AML-193 (cell line): ENCODE data around the gene FAM124B.

ENCODE experiments used
- DNase-seq, 2 experiments: peaks; one replicate each; lab custom pipeline; 2025; lab: John Stamatoyannopoulos, UW

FAM124B gene

GRCh38 chr2:224335991-224336390 is 65.9 kb downstream of the FAM124B start:
- no peak for DNase-seq

- DNase-seq = no peak
Measured at GRCh38 chr2:224334726-224335125, 67.2 kb downstream of the FAM124B start.

DNA sequence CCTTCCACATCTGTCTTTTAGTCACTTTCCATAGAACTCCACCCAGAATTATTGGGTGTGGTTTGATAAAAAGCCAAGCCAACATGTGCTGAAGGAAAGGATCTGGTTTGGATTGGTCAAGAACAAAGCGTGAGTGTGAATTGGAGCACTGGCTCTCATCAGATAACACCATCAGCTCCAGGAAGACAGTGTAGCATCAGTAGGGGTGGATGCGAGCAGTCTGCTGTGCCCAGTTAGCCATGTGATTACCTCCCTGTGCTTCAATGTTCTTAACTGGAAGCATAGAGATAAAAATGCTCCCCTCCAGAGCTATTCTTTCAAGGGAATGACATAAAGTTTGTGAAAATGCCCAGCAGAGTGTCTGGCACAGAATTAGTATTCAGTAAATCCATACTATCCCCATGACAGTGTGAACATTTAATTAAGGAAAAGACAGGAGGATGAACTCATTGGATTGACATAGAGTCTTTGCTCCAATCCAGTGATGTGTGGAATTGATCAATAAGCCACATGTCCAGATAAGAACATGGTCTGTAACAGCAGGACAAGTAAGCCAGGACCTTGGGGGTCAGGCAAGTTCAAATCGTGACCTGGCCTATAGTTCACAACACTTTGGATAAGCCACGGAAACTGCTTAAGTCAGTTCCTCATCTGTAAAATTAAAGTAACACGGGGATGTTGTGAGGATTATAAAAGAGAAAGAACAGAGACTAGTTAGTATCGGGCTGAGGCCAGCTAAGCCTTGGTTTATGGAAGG is 68.0 kb downstream of the FAM124B start:
- no peak for DNase-seq

GRCh38 chr2:224331698-224332097 is 70.2 kb downstream of the FAM124B start:
- no peak for DNase-seq

- no peak for DNase-seq
Measured at GRCh38 chr2:224328798-224329197, 73.1 kb downstream of the FAM124B start.
